ENCODE measurements around the gene S100Z.

DNA sequence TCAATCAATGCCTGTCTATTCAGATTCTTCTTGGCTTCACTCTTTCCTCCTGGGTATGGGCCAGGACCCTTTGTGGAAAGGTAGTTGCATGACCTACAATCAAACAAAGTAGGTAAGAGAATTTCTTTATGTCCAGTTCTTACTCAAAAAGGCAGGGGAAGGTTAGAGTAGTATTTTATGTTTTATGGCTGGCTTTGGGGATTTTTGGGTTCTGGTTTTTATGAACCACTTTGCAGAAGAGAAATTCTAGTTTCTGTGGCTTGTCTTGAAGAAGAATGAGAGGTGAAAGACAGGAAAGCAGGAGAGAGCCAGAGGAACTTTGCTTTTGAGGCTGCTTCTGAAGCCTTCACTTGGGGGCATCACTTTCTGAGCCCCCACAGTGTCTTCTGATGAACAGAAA is 88.4 kb downstream of the S100Z start:
- TF ChIP-seq, protein P1, sequence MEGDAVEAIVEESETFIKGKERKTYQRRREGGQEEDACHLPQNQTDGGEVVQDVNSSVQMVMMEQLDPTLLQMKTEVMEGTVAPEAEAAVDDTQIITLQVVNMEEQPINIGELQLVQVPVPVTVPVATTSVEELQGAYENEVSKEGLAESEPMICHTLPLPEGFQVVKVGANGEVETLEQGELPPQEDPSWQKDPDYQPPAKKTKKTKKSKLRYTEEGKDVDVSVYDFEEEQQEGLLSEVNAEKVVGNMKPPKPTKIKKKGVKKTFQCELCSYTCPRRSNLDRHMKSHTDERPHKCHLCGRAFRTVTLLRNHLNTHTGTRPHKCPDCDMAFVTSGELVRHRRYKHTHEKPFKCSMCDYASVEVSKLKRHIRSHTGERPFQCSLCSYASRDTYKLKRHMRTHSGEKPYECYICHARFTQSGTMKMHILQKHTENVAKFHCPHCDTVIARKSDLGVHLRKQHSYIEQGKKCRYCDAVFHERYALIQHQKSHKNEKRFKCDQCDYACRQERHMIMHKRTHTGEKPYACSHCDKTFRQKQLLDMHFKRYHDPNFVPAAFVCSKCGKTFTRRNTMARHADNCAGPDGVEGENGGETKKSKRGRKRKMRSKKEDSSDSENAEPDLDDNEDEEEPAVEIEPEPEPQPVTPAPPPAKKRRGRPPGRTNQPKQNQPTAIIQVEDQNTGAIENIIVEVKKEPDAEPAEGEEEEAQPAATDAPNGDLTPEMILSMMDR (IDR thresholded peaks at IDR 0.05; ENCODE audit: insufficient read depth, low read length): no peak
- TF ChIP-seq POLR2AphosphoS5 (IDR thresholded peaks at IDR 0.05; ENCODE audit: low read depth) (no peak), GABPA (IDR thresholded peaks at IDR 0.05; ENCODE audit: low read depth) (no peak), SPI1 (IDR thresholded peaks at IDR 0.05; ENCODE audit: borderline replicate concordance, low read depth) (no peak)
- TF ChIP-seq, protein P2, sequence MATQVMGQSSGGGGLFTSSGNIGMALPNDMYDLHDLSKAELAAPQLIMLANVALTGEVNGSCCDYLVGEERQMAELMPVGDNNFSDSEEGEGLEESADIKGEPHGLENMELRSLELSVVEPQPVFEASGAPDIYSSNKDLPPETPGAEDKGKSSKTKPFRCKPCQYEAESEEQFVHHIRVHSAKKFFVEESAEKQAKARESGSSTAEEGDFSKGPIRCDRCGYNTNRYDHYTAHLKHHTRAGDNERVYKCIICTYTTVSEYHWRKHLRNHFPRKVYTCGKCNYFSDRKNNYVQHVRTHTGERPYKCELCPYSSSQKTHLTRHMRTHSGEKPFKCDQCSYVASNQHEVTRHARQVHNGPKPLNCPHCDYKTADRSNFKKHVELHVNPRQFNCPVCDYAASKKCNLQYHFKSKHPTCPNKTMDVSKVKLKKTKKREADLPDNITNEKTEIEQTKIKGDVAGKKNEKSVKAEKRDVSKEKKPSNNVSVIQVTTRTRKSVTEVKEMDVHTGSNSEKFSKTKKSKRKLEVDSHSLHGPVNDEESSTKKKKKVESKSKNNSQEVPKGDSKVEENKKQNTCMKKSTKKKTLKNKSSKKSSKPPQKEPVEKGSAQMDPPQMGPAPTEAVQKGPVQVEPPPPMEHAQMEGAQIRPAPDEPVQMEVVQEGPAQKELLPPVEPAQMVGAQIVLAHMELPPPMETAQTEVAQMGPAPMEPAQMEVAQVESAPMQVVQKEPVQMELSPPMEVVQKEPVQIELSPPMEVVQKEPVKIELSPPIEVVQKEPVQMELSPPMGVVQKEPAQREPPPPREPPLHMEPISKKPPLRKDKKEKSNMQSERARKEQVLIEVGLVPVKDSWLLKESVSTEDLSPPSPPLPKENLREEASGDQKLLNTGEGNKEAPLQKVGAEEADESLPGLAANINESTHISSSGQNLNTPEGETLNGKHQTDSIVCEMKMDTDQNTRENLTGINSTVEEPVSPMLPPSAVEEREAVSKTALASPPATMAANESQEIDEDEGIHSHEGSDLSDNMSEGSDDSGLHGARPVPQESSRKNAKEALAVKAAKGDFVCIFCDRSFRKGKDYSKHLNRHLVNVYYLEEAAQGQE (IDR thresholded peaks at IDR 0.05; ENCODE audit: insufficient replicate concordance, low read depth): no peak

Measured in HL-60 (cell line).